ENCODE measurements around the gene HSP90AB1.
"Not testable (repeated sequence)": the region's sequence is repeated elsewhere in the genome, so short reads cannot be mapped to it uniquely, and the experiment has no call there.

Gene HSP90AB1

DNA sequence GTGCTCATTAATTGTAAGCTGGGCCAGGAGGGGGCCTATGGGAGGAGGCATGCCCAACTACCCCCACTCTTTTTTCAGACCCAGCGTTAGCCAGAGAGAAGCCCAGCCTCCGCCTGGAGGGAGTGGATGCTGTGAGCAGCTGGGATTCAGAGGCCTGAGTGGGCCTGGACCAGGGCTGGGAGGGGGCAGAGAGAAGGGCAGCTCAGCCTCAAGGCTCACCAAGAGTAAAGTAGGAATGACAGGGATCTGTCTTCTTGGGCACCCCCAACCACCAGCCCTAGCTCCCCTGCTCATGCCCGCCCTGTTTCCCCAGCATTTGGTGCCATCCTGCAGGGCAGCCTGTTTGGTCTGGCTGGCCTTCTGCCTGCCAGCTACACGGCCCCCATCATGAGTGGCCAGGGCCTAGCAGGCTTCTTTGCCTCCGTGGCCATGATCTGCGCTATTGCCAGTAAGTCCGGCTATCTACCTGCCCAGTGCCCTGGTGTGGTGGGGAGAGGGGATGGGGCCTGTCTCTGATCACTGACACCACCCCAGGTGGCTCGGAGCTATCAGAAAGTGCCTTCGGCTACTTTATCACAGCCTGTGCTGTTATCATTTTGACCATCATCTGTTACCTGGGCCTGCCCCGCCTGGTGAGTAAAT is 16.7 kb upstream of the HSP90AB1 start:
- H3K27ac ChIP-seq (replicated peaks), result no peak overlapping the region
- no peaks in the 10 kb centered on the region for H3K27me3 ChIP-seq (ENCODE audit: insufficient read depth, poor library complexity, severe bottlenecking)
- H3K4me3 ChIP-seq (replicated peaks; ENCODE audit: insufficient read depth, low read length), result no peak overlapping the region
- no peak for DNase-seq (ENCODE audit: low read depth in 1 of 2, low spot score in 1 of 2)
- TF ChIP-seq SPI1 (IDR thresholded peaks at IDR 0.05; ENCODE audit: borderline replicate concordance, low read depth) (no peak), REST (IDR thresholded peaks at IDR 0.05; ENCODE audit: insufficient replicate concordance, low read depth) (no peak)

- H3K27me3 ChIP-seq (ENCODE audit: insufficient read depth, poor library complexity, severe bottlenecking), result not testable (repeated sequence)
- peak overlapping the region; percentile 84 for H3K27ac ChIP-seq (replicated peaks)
Measured at GRCh38 chr6:44231426-44231825, 15.5 kb upstream of the HSP90AB1 start.

DNA sequence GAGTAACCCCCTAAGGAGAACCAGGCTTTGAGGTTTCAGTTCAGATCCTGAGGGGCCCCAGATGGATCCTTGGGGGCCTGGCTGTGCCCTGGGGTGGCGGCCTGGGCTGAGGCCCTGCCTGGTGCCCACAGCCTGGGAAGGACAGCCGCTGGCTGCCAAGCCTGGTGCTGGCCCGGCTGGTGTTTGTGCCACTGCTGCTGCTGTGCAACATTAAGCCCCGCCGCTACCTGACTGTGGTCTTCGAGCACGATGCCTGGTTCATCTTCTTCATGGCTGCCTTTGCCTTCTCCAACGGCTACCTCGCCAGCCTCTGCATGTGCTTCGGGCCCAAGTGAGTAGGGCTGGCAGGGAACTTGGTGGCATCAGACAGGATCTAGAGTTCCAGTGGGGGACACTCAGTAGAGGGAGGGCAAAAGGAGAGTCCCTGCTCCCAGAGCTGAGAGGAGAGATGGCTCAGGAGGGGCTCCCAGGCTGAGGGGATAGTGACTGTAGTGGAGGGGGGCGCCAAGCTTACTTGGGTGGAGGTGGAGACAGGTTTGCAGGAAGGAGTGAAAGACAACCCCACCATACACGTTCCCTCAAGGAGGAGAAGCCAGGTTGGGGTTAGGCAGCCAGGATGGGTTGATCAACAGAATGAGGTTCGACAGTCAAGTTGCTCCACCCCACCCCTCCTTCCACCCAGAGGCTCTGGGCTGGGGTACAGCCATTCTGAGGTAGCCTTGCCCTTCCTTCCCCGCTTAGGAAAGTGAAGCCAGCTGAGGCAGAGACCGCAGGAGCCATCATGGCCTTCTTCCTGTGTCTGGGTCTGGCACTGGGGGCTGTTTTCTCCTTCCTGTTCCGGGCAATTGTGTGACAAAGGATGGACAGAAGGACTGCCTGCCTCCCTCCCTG is 14.0 kb upstream of the HSP90AB1 start:
- TF ChIP-seq GABPA (IDR thresholded peaks at IDR 0.05; ENCODE audit: low read depth) (peak; percentile 59), REST (IDR thresholded peaks at IDR 0.05; ENCODE audit: insufficient replicate concordance, low read depth) (no peak), POLR2AphosphoS5 (IDR thresholded peaks at IDR 0.05; ENCODE audit: low read depth) (0 out of 2 replicates have a peak, but pooled peaks have one; percentile 39)
- Histone ChIP-seq H3K27ac (replicated peaks) (peak overlapping the region; percentile 84), H3K4me3 (replicated peaks; ENCODE audit: insufficient read depth, low read length) (no peak overlapping the region), H3K27me3 (ENCODE audit: insufficient read depth, poor library complexity, severe bottlenecking) (no peaks in the 10 kb centered on the region)
- peak in 1 of 2 experiments; percentile 81 for DNase-seq (ENCODE audit: low read depth in 1 of 2, low spot score in 1 of 2)

More at GRCh38 chr6:44231426-44231825, 15.5 kb upstream of the HSP90AB1 start:
- not testable (repeated sequence) for H3K4me3 ChIP-seq (replicated peaks; ENCODE audit: insufficient read depth, low read length)
- peak in 1 of 2 experiments; percentile 73 for DNase-seq (ENCODE audit: low read depth in 1 of 2, low spot score in 1 of 2)

DNA sequence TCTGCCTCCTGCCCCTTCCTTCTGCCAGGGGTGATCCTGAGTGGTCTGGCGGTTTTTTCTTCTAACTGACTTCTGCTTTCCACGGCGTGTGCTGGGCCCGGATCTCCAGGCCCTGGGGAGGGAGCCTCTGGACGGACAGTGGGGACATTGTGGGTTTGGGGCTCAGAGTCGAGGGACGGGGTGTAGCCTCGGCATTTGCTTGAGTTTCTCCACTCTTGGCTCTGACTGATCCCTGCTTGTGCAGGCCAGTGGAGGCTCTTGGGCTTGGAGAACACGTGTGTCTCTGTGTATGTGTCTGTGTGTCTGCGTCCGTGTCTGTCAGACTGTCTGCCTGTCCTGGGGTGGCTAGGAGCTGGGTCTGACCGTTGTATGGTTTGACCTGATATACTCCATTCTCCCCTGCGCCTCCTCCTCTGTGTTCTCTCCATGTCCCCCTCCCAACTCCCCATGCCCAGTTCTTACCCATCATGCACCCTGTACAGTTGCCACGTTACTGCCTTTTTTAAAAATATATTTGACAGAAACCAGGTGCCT is 13.3 kb upstream of the HSP90AB1 start:
- Histone ChIP-seq H3K4me3 (replicated peaks; ENCODE audit: insufficient read depth, low read length) (no peak overlapping the region), H3K27ac (replicated peaks) (peak overlapping the region; percentile 84), H3K27me3 (ENCODE audit: insufficient read depth, poor library complexity, severe bottlenecking) (no peaks in the 10 kb centered on the region)
- peak; percentile 91 for TF ChIP-seq SPI1 (IDR thresholded peaks at IDR 0.05; ENCODE audit: borderline replicate concordance, low read depth)
- TF ChIP-seq, protein P1, sequence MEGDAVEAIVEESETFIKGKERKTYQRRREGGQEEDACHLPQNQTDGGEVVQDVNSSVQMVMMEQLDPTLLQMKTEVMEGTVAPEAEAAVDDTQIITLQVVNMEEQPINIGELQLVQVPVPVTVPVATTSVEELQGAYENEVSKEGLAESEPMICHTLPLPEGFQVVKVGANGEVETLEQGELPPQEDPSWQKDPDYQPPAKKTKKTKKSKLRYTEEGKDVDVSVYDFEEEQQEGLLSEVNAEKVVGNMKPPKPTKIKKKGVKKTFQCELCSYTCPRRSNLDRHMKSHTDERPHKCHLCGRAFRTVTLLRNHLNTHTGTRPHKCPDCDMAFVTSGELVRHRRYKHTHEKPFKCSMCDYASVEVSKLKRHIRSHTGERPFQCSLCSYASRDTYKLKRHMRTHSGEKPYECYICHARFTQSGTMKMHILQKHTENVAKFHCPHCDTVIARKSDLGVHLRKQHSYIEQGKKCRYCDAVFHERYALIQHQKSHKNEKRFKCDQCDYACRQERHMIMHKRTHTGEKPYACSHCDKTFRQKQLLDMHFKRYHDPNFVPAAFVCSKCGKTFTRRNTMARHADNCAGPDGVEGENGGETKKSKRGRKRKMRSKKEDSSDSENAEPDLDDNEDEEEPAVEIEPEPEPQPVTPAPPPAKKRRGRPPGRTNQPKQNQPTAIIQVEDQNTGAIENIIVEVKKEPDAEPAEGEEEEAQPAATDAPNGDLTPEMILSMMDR (IDR thresholded peaks at IDR 0.05; ENCODE audit: insufficient read depth, low read length), result no peak
- DNase-seq (ENCODE audit: low read depth in 1 of 2, low spot score in 1 of 2), result no peak
